GM12878 (cell line): ENCODE data around the gene NLE1. TPM values are rescaled to one million over a fixed set of nuclear protein-coding genes. Genes with fewer than 3 reads are reported as not detected.

Experiments
- GABPA ChIP-seq: IDR thresholded peaks from 2 replicates; pipeline ENCODE4 v1.6.1; 2014; ENCODE audit warnings: antibody characterized with exemption, low read depth, mild to moderate bottlenecking, inconsistent platforms
- HDGF ChIP-seq: fragments of 450-650 bp; IDR thresholded peaks from 2 replicates; pipeline ENCODE4 v1.6.1; 2016; ENCODE audit warnings: antibody characterized with exemption
- IKZF1 ChIP-seq: fragments of 450-650 bp; conservative IDR thresholded peaks from 2 replicates; pipeline ENCODE4 v1.6.1; 2017; ENCODE audit warnings: antibody characterized with exemption, mild to moderate bottlenecking
- IKZF2 ChIP-seq, 2 experiments: fragments of 450-650 bp; IDR thresholded peaks; 2 replicates each; pipeline ENCODE4 v1.6.1; 2017; ENCODE audit warnings: mild to moderate bottlenecking in 2 of 2, moderate library complexity in 2 of 2
- KDM1A ChIP-seq: fragments of 200-600 bp; sonication (generic); IDR thresholded peaks from 2 replicates; pipeline ENCODE4 v1.6.1; 2016; ENCODE audit warnings: borderline replicate concordance
- NBN ChIP-seq: fragments of 450-650 bp; IDR thresholded peaks from 2 replicates; pipeline ENCODE4 v1.6.1; 2016
- NR2C2 ChIP-seq: IDR thresholded peaks from 2 replicates; pipeline ENCODE4 v1.6.1; 2011; ENCODE audit warnings: borderline replicate concordance, low read depth; ENCODE audit not compliant: control insufficient read depth, insufficient read length
- RBBP5 ChIP-seq: fragments of 200-600 bp; sonication (generic); conservative IDR thresholded peaks from 2 replicates; pipeline ENCODE4 v1.6.1; 2016
- SIN3A ChIP-seq: IDR thresholded peaks from 2 replicates; pipeline ENCODE4 v1.6.1; 2012; ENCODE audit warnings: low read depth, low read length, improper control_type of control experiment
- YBX1 ChIP-seq: fragments of 450-650 bp; IDR thresholded peaks from 2 replicates; pipeline ENCODE4 v1.6.1; 2016; ENCODE audit warnings: antibody characterized with exemption
- ZNF207 ChIP-seq: fragments of 450-650 bp; IDR thresholded peaks from 2 replicates; pipeline ENCODE4 v1.6.1; 2014; ENCODE audit warnings: antibody characterized with exemption, mild to moderate bottlenecking, borderline replicate concordance
- polyA plus RNA-seq, 11 experiments: library from polyadenylated mRNA; depleted of rRNA in 4 of 11; unstranded in 6 of 11; stranded (reverse) in 5 of 11; fragments of >200 nt; fragmentation: Nextera tagmentation in 4 of 11; fragmentation: Illumina TruSeq in 1 of 11; extraction: Ambion mirVana in 4 of 11; extraction: Trizol in 1 of 11; gene quantifications; 1 replicate in 1 of 11; 2 replicates in 10 of 11; pipeline versions ENCODE4 v1.2.1 to v1.2.3, GENCODE V29; 2011 to 2016; ENCODE audit warnings: inconsistent platforms in 2 of 11, missing spikeins in 2 of 11, low read depth in 1 of 11
- total RNA-seq, 4 experiments: library from RNA; depleted of rRNA in 3 of 4; stranded (reverse); fragments of >200 nt in 3 of 4; fragmentation: Illumina TruSeq in 1 of 4; extraction: Trizol in 1 of 4; gene quantifications; 2 replicates each; pipeline versions ENCODE4 v1.2.1 to v1.2.3, GENCODE V29; 2013 to 2021
- TF ChIP-seq, protein P1 (sequence below): IDR thresholded peaks from 2 replicates; pipeline ENCODE4 v1.6.1; 2012; ENCODE audit warnings: low read depth, low read length, improper control_type of control experiment
- TF ChIP-seq, protein P2 (sequence below): fragments of 450-650 bp; formaldehyde crosslinking; IDR thresholded peaks from 2 replicates; pipeline ENCODE4 v1.4.0; 2020; ENCODE audit warnings: mild to moderate bottlenecking, moderate library complexity
- TF ChIP-seq, protein P3 (sequence below): fragments of 450-650 bp; IDR thresholded peaks from 2 replicates; pipeline ENCODE4 v1.6.1; 2018; ENCODE audit warnings: borderline replicate concordance, mild to moderate bottlenecking; ENCODE audit not compliant: partially characterized antibody
- TF ChIP-seq, protein P4 (sequence below): fragments of 450-650 bp; IDR thresholded peaks from 2 replicates; pipeline ENCODE4 v1.6.1; 2017; ENCODE audit warnings: mild to moderate bottlenecking, moderate library complexity
- TF ChIP-seq, protein P5 (sequence below): IDR thresholded peaks from 2 replicates; pipeline ENCODE4 v1.6.1; 2011; ENCODE audit warnings: borderline replicate concordance, low read depth, mild to moderate bottlenecking, moderate library complexity, mixed read lengths, low read length; ENCODE audit not compliant: insufficient read depth; ENCODE audit errors: extremely low read length

The NLE1 gene
- total and polyA plus RNA-seq, 10 of the 15 experiments (the other 5 are each of a cell fraction or from before 2014, with no cell fraction given) = 2.4 to 33.5 (median 17.6) TPM

DNA sequence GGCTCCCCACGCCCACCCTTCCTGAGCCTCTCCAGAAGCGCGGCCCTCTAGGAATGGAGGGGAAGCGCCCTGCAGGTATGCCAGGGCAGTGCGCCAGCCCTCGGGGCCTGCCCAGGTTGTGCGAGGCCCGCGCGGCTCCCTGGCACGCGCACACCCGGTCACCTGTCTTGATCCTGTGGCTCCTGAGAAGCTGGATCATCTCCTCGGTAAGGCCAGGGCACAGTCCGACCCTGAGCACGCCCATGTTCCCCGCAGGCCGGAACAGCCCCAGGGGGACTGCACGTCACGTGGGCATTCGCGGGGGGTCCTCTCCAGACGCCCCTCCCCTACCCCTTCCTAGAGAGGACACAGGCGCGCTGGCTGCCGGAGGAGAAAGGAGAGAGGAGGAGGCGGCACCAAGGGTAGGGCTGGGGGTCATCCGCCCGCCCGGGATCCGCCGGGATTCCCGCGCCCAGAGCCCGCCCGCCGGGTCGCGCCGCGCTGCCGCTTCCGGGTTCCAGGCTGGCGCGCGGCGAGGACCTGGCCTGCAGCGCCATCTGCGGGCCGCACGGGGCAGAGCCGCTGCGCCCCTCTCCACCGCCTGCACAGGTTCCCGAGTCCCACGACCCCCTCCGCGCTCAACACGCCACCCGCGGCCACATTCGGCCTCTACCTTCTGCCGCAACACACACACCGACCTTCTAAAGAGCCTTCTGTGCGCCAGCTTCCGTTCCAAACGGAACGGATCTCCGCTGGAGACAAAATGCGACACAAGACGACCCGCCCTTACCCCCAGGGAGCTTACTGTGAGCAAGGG lies 22.5 kb downstream of the NLE1 start, which contains the start of gene RAD51D (continued):
- TF ChIP-seq, protein P1, sequence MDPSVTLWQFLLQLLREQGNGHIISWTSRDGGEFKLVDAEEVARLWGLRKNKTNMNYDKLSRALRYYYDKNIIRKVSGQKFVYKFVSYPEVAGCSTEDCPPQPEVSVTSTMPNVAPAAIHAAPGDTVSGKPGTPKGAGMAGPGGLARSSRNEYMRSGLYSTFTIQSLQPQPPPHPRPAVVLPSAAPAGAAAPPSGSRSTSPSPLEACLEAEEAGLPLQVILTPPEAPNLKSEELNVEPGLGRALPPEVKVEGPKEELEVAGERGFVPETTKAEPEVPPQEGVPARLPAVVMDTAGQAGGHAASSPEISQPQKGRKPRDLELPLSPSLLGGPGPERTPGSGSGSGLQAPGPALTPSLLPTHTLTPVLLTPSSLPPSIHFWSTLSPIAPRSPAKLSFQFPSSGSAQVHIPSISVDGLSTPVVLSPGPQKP = peak; percentile 26; the same call in 1 of the 2 replicates
- TF ChIP-seq HDGF (peak; percentile 16; the same call in 1 of the 2 replicates), SIN3A (peak; percentile 83; the same call in 1 of the 2 replicates), IKZF1 (peak; percentile 94), ZNF207 (0 out of 2 replicates have a peak, but pooled peaks have one; percentile 83), YBX1 (no peak), NR2C2 (no peak), IKZF2 (IDR thresholded peaks at IDR 0.05) (peak; percentile 54 to 65; a peak in 2 of 4 replicates), RBBP5 (no peak), KDM1A (no peak), NBN (0 out of 2 replicates have a peak, but pooled peaks have one; percentile 28), GABPA (no peak)
- TF ChIP-seq, protein P2, sequence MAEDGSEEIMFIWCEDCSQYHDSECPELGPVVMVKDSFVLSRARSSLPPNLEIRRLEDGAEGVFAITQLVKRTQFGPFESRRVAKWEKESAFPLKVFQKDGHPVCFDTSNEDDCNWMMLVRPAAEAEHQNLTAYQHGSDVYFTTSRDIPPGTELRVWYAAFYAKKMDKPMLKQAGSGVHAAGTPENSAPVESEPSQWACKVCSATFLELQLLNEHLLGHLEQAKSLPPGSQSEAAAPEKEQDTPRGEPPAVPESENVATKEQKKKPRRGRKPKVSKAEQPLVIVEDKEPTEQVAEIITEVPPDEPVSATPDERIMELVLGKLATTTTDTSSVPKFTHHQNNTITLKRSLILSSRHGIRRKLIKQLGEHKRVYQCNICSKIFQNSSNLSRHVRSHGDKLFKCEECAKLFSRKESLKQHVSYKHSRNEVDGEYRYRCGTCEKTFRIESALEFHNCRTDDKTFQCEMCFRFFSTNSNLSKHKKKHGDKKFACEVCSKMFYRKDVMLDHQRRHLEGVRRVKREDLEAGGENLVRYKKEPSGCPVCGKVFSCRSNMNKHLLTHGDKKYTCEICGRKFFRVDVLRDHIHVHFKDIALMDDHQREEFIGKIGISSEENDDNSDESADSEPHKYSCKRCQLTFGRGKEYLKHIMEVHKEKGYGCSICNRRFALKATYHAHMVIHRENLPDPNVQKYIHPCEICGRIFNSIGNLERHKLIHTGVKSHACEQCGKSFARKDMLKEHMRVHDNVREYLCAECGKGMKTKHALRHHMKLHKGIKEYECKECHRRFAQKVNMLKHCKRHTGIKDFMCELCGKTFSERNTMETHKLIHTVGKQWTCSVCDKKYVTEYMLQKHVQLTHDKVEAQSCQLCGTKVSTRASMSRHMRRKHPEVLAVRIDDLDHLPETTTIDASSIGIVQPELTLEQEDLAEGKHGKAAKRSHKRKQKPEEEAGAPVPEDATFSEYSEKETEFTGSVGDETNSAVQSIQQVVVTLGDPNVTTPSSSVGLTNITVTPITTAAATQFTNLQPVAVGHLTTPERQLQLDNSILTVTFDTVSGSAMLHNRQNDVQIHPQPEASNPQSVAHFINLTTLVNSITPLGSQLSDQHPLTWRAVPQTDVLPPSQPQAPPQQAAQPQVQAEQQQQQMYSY = no peak
- TF ChIP-seq, protein P3, sequence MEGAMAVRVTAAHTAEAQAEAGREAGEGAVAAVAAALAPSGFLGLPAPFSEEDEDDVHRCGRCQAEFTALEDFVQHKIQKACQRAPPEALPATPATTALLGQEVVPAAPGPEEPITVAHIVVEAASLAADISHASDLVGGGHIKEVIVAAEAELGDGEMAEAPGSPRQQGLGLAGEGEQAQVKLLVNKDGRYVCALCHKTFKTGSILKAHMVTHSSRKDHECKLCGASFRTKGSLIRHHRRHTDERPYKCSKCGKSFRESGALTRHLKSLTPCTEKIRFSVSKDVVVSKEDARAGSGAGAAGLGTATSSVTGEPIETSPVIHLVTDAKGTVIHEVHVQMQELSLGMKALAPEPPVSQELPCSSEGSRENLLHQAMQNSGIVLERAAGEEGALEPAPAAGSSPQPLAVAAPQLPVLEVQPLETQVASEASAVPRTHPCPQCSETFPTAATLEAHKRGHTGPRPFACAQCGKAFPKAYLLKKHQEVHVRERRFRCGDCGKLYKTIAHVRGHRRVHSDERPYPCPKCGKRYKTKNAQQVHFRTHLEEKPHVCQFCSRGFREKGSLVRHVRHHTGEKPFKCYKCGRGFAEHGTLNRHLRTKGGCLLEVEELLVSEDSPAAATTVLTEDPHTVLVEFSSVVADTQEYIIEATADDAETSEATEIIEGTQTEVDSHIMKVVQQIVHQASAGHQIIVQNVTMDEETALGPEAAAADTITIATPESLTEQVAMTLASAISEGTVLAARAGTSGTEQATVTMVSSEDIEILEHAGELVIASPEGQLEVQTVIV = peak; percentile 78
- TF ChIP-seq, protein P4, sequence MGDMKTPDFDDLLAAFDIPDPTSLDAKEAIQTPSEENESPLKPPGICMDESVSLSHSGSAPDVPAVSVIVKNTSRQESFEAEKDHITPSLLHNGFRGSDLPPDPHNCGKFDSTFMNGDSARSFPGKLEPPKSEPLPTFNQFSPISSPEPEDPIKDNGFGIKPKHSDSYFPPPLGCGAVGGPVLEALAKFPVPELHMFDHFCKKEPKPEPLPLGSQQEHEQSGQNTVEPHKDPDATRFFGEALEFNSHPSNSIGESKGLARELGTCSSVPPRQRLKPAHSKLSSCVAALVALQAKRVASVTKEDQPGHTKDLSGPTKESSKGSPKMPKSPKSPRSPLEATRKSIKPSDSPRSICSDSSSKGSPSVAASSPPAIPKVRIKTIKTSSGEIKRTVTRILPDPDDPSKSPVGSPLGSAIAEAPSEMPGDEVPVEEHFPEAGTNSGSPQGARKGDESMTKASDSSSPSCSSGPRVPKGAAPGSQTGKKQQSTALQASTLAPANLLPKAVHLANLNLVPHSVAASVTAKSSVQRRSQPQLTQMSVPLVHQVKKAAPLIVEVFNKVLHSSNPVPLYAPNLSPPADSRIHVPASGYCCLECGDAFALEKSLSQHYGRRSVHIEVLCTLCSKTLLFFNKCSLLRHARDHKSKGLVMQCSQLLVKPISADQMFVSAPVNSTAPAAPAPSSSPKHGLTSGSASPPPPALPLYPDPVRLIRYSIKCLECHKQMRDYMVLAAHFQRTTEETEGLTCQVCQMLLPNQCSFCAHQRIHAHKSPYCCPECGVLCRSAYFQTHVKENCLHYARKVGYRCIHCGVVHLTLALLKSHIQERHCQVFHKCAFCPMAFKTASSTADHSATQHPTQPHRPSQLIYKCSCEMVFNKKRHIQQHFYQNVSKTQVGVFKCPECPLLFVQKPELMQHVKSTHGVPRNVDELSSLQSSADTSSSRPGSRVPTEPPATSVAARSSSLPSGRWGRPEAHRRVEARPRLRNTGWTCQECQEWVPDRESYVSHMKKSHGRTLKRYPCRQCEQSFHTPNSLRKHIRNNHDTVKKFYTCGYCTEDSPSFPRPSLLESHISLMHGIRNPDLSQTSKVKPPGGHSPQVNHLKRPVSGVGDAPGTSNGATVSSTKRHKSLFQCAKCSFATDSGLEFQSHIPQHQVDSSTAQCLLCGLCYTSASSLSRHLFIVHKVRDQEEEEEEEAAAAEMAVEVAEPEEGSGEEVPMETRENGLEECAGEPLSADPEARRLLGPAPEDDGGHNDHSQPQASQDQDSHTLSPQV = peak; percentile 81
- TF ChIP-seq, protein P5, sequence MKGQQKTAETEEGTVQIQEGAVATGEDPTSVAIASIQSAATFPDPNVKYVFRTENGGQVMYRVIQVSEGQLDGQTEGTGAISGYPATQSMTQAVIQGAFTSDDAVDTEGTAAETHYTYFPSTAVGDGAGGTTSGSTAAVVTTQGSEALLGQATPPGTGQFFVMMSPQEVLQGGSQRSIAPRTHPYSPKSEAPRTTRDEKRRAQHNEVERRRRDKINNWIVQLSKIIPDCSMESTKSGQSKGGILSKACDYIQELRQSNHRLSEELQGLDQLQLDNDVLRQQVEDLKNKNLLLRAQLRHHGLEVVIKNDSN = peak; percentile 92
